NCI-H128 (cell line): ENCODE data around the gene MCUB.
"Not testable (repeated sequence)": the region's sequence is repeated elsewhere in the genome, so short reads cannot be mapped to it uniquely, and the experiment has no call there.

Experiments
- DNase-seq: peaks from one replicate; lab custom pipeline; 2025; ENCODE audit not compliant: unreplicated experiment; lab: John Stamatoyannopoulos, UW

The MCUB gene

GRCh38 chr4:109559983-109560686 is at the start of gene MCUB:
TSS of gene MCUB (plus strand) at chr4:109560246. CDS start at chr4:109560338, 92 bp downstream.
- peak; percentile 73 for DNase-seq

- no peak for DNase-seq
Measured at GRCh38 chr4:109510687-109511086, 49.4 kb upstream of the MCUB start.

- DNase-seq: no peak
Measured at GRCh38 chr4:109511414-109511813, 48.6 kb upstream of the MCUB start.

GRCh38 chr4:109513368-109513767 is 46.7 kb upstream of the MCUB start:
- not testable (repeated sequence) for DNase-seq

GRCh38 chr4:109532182-109532581 is 27.9 kb upstream of the MCUB start:
- no peak for DNase-seq

- DNase-seq: no peak
Measured at GRCh38 chr4:109545401-109545800, 14.6 kb upstream of the MCUB start.

GRCh38 chr4:109547394-109547793 is 12.7 kb upstream of the MCUB start:
- DNase-seq: no peak

- no peak for DNase-seq
Measured at GRCh38 chr4:109548655-109549054, 11.4 kb upstream of the MCUB start.

GRCh38 chr4:109552237-109552636 is 7.8 kb upstream of the MCUB start:
- no peak for DNase-seq

GRCh38 chr4:109553130-109553529 is 6.9 kb upstream of the MCUB start:
- DNase-seq: no peak

- DNase-seq: no peak
Measured at GRCh38 chr4:109554971-109555370, 5.1 kb upstream of the MCUB start.

GRCh38 chr4:109557433-109557832 is 2.6 kb upstream of the MCUB start:
- no peak for DNase-seq

- not testable (repeated sequence) for DNase-seq
Measured at GRCh38 chr4:109558095-109558494, 2.0 kb upstream of the MCUB start.

GRCh38 chr4:109559625-109559982 is 442 bp upstream of the MCUB start:
- DNase-seq: no peak

- DNase-seq: no peak
Measured at GRCh38 chr4:109560687-109561461, 828 bp downstream of the MCUB start.

- DNase-seq: no peak
Measured at GRCh38 chr4:109562457-109563239, 2.6 kb downstream of the MCUB start.

- DNase-seq: no peak
Measured at GRCh38 chr4:109571494-109571893, 11.4 kb downstream of the MCUB start.

GRCh38 chr4:109572154-109572553 is 12.1 kb downstream of the MCUB start:
- no peak for DNase-seq

GRCh38 chr4:109574443-109574850 is 14.4 kb downstream of the MCUB start:
- no peak for DNase-seq

GRCh38 chr4:109574931-109575804 is 15.1 kb downstream of the MCUB start:
- no peak for DNase-seq

GRCh38 chr4:109576462-109576861 is 16.4 kb downstream of the MCUB start:
- DNase-seq: no peak
